HG02763 (cell line): ENCODE data around the gene TDRD7.
"Not testable (repeated sequence)": the region's sequence is repeated elsewhere in the genome, so short reads cannot be mapped to it uniquely, and the experiment has no call there.

ENCODE experiments used
- ATAC-seq: cut with Tn5 transposase; IDR thresholded peaks from one replicate; pipeline ENCODE4 v1.9.1; 2021; ENCODE audit warnings: mild to moderate bottlenecking, moderate library complexity; ENCODE audit not compliant: unreplicated experiment

The TDRD7 gene

DNA sequence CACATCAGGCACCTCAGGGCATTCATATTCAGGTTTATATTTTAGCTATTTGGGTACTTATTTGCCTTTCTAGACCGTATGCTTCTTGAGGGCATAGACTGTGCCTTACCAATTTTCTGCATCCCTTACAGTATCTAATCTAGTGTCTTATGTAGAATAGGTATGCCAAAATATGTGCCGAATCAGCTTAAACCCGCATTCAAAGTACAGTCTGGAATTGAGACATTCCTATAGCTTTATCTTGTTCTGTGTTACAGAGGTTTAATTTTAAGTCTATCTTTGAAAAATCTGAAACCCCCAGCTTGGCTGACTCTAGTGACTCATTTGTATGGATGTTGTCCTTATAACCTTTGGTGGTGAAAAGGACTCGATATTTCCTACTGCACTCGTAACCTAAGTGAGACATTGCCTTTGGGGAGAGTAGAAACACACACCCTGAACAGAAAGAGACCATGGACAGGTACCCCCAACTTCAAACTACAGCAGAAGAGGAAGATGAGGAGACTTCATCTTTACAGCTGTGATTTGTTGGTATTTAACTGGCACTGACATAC, 62.6 kb downstream of the TDRD7 start:
- ATAC-seq = no peak

GRCh38 chr9:97475059-97475458, 63.2 kb downstream of the TDRD7 start:
- no peak for ATAC-seq

DNA sequence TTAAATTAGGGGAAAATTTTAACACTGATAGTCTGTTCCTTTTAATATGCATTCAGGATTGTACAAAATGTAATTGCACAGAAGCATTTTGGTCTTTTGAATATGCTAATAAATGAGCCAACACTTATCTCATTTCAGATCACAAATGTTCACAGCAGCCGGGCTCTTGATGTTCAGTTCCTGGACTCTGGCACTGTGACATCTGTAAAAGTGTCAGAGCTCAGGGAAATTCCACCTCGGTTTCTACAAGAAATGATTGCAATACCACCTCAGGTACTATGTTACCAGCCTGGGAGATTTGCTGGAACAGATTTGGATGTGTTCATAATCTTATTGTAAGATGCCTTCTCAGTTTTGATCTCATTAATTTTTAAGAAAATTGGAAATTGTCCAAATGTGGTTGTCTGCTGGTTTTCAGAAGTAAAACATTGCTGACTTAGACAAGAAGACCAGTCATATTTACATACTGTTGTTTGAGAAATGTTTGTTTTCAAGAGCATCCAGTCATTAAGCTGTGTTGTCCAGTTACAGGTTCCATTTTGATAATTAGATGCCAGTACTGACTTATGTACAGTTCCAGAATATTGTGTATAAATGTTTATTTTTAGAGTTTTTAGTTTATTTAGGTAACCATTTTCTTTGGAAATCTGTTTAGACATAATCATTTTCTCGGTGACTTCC, 66.5 kb downstream of the TDRD7 start:
- ATAC-seq = no peak

DNA sequence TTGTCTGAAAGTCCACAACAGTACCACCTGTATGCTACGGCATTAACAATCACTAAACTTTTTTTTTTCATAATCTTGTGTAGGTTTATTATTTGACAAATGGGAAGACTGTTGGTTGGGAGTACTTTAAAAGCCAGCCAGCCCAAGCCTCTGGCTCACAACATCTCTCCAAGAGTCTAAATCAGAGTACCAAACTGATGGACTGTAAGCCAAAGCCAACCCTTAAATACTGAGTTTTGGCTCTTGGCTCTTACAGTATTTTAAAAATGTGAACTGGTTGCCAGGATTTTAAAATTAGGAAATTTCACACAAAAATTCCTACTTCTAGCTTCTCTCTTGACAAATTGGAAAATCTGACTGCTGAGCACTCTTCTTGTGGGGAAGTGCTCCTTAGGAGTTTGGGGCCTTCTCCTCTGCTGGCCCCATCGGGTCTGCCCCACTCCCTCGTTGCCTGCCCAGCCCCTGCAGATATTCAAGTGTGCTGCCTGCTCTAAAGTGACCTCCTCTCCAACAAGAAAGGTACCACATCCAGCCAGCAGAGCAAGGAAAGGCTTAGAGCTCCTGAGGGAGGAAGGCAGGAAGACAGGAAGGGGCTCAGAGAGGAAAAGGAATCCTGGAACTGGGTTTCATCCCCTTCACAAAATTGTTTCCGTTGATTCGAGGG, 67.7 kb downstream of the TDRD7 start:
- no peak for ATAC-seq

DNA sequence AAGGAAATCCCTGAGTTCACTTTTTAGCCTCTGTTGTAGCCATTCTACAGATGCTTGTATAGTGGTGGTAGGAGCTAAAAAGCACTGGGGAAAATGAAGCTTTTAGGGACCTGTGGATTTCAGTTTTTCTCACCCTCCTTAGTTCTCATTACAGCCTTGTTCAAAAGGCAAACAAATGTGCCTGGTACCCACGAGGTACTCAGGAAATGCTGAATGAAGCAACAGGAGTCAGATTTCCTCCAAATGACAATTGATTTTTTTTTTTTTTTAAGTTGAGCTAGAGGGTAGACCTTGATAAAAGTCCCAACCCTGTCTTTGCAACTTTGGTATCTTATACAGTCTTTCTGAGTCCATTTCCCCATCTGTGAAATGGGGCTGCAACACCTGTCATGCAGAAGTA, 68.3 kb downstream of the TDRD7 start:
- no peak for ATAC-seq

DNA sequence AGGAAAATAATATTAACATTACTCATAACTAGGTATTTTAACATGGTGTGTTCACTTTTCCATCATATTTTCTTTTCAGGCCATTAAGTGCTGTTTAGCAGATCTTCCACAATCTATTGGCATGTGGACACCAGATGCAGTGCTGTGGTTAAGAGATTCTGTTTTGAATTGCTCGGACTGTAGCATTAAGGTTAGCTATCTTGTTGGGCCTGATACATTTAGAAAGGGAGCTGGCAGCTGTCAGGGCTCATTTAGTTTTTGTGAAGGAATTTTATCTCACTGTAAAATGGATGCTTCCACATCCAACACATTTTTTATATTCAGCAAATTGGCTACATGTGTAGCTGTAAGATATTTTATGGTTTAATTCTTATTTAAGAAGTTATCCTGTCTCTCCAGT, 68.9 kb downstream of the TDRD7 start:
- no peak for ATAC-seq

DNA sequence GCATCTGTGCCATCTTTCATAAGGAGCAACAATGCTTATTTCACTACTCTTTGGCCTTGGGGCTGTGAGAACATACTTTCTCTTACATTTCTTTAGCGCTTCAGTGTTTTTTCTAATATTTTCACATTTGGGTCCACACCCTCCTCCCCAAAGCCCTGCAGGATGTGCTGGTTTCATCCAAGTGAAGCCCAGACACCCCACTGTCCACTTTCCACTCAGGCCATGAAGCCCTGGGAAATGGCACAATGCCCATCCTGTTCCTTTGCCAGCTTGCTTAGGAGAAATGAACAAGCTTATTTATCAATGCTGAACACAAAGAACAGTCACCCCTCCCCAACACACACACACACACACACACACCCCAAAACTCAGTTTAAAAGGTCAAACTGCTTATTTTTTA, 72.2 kb downstream of the TDRD7 start:
- ATAC-seq = no peak

DNA sequence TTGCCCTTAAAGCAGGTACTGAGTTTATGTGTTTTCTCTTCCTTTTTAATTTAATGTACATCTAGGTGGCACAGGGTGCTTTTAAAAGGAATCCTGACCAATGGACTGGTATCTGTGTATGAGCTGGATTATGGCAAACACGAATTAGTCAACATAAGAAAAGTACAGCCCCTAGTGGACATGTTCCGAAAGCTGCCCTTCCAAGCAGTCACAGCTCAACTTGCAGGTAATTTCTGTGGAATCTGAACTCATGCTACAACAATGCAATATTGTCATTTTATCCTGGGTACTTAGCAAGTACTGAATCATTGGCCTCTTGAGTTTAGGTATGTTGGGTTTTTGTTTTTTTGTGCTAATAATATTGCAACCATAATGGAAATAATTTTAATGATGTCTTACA, 75.2 kb downstream of the TDRD7 start:
- no peak for ATAC-seq

DNA sequence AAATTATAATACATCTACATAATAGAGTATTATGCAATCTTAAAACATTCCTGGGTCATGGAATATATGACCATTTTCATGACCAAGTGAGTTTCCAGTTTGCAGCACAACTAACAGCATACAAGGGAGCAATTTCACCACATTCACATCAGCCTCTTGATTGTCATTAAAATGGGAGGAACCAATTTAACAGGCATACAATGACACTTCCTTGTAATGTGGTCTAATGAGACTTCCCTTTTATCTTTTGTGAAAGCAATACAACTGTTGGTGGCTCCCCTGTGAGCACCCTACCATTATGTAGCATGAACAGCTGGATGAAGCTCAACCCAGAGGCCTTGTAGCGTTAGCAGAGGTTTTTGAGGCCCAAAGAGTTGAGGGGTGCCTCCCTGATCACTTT, 76.0 kb downstream of the TDRD7 start:
- no peak for ATAC-seq

DNA sequence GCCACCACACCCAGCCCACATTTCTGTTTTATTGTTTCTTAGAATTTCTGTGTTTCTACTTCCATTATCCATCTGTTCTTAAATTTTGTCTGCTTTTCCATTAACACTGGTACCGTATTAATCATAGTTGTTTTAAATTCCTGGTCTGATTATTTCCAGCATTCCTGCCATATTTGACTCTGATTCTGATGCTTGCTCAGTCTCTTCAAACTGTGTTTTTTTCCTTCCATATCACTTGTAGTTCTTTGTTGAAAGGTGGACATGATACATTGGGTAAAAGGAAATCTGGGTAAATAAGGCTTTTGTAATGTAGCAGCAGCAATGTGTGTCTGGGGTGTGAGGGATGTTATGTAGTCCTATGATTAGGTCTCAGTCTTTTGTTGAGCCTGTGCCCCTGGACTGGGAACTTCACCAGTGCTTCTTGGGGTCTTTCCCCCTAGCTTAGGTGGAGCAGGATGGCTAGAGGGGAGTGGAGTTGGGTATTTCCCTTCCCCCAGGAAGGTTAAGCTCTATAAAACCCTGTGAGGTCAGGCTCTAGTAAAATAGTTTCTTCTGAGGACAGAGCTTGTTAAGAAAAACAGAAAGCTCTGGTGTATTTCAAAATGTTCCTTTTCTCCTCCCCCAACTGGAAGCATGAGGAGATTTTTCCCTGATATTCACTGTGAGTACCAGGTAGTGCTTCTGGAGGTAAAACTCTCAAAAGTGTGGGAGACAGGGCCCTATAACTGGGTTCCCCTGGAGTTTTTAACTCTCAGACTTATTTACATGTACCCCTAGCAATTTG, 79.5 kb downstream of the TDRD7 start:
- no peak for ATAC-seq

DNA sequence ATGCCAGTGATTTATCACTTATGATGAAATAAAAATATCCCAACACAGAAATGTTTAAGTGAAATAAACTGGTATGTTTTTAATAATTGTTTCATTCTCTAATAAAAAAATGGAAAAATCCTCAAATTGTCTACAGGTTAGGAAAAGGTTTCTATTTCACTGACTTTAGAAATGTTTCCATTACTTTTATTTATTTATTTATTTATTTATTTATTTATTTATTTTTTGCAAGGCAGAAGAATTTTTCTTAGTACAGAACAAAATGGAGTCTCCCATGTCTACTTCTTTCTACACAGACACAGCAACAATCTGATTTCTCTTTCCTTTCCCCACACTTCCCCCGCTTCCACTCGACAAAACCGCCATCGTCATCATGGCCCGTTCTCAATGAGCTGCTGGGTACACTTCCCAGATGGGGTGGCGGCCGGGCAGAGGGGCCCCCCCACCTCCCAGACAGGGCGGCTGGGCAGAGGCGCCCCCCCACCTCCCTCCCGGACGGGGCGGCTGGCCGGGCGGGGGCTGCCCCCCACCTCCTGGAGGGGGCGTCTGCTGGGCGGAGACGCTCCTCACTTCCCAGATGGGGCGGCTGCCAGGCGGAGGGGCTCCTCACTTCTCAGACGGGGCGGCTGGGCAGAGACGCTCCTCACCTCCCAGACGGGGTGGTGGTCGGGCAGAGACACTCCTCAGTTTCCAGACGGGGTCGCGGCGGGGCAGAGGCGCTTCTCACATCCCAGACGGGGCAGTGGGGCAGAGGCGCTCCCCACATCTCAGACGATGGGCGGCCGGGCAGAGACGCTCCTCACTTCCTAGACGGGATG, 85.9 kb downstream of the TDRD7 start:
- ATAC-seq = not testable (repeated sequence)

DNA sequence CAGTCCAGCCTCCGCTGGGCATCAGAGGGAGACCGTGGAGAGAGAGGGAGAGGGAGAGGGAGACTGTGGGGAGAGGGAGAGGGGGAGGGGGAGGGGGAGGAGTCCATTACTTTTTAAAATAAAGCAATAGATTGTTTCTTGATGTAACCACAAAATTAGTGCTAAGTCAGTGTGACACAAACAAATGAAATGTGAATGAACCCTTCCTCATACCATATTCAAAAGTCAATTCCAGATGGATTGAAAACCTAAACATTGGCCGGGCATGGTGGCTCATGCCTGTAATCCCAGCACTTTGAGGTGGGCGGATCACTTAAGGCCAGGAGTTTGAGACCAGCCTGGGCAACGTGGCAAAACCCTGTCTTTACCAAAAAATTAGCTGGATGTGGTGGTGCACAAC, 87.0 kb downstream of the TDRD7 start:
- not testable (repeated sequence) for ATAC-seq

GRCh38 chr9:97500263-97500662, 88.4 kb downstream of the TDRD7 start:
- no peak for ATAC-seq

DNA sequence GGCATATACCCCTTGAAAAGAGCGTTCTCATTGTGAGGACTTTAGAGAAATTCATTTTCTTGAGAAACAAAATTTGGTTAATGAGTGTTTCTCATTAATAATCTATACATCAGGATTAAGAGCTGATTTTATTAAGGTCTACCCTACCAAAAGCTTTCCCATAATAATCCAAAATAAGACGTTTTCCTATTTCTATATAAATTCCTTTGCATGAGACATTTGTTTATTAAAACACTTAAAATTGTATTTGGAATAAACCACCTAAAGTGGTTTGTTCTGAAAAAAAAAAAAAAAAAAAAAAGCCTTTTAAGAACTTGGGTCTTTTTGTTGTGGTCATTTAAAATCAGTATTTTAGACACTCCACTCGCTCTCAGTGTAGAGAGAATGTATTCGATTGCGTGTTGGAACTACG, 88.9 kb downstream of the TDRD7 start:
- no peak for ATAC-seq

GRCh38 chr9:97501177-97501971, 89.5 kb downstream of the TDRD7 start, which contains the start of gene TMOD1:
Gene TMOD1 (plus strand): TSS chr9:97501666. CDS start chr9:97524189, 22,523 bp downstream.
- ATAC-seq = peak; percentile 51

DNA sequence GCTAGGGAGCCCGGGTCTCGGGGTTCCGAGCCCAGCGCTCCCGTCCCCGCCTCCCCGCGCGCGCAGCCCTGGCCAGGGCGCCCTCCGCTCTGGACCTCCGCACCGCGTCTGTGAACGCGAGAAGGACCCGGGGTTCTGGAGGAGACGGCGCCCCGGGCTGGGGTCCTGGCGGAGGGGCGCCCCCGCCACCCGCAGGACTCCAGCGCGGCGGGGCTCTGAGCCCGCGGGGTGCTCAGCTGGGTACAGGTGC, 90.0 kb downstream of the TDRD7 start:
- ATAC-seq = no peak

DNA sequence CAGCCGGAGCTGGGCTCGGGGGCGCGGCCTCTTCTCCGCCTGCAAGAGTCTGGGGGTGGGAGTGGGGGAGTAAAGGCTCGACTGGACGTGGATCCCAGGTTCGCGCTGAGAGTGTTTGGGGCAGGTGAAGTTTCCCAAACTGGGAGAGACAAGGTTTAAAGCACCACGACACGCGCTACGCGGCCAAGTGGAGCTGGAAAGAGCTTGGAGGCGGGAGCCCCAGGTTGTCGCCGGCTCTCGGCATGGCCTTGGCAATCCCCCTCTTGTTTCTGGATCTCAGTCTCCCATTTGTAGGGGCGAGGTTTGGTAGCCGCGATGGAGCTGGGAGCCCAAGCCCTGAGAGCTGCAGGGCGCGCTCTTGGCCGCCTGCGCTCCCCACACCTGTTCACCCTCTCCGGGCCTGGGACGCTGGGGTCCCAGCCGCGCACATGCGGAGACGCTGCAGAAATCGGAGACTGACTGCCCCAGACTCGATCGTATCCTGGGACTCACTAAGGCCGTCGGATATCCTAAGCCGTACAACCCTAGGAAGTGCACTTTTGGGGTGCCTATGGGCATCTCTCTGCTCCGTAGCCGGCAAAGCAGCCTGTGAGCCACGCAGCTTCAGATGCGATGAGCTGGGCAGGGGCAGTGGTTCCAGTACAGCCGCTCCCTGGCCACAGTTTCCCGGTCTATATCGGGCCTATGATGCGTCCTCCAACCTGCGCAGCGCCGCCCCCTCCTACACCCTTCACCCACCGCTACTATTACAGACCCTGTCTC, 90.5 kb downstream of the TDRD7 start:
- no peak for ATAC-seq

DNA sequence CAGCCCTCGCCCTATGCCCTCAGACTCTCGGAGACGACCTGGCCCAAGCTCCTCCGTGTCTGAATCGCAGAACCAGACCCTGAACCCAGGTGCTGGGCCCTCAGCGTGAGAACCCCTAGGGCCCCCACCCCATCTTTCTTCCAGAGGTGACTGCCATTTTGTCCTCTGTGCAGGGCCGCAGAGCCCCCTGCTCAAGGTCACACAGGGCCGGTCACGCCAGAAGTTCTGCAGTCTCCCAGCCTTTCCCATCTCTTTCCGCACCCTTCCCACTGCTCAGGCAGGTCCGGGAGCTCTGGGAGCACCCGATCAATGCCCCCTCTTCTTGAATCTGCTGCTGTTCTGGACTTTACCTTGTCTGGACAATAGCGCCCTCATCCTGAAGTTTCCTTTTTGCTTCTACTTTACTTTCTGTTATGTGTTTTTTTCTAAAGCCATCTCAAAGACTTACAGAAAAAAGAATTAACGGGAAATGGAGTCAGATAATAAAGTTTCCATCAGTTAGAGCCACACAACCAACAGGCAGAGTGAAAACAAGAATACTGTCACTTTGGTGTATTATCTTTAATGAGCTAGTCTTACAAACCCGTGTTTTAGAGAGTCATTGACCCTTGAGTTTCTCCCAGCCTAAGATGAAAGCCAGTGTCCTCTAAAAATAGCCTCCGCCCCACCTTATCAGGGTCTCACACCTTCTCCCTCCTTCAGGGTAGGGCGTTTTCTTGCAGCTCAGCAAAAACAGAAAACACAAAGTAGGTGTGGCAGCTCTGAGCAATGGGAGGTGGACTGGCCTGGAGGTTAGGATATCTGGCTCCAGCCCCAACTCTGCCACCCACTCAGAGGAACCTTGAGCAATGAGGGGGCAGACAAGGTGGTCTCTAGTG, 91.3 kb downstream of the TDRD7 start:
- ATAC-seq = no peak

DNA sequence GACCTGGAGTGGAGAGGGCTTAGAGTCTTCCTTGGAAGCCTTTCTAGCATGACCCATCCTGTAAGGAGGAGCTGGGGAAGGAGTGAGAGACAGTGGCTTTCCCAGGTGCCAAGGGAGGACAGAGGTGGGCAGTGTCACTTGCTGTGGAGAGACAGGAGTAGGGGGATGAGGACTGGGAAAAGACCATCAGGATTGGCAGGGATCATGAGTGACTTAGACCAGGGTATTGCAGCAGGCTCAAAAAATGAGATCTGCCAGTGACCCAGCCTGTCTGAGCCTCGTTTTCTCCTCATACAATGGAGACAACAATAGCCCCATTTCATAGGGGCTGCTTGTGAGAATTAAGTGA, 91.9 kb downstream of the TDRD7 start:
- ATAC-seq = no peak
